HepG2 (cell line): Measurements from ENCODE around the gene EIF4G1. TPM values are rescaled to one million over a fixed set of nuclear protein-coding genes. Genes with fewer than 3 reads are reported as not detected.

Experiments
- ATAC-seq: fragments of 200-7000 bp; cut with Tn5 transposase; 3 replicates; pipeline ENCODE4 v1.9.1; 2020; ENCODE audit warnings: mild to moderate bottlenecking, moderate library complexity
- BruUV-seq: library from RNA; stranded (reverse); fragments of 400-500 nt; replicated peaks from 2 replicates; lab custom pipeline; 2021; lab: Mats Ljungman, UMichigan
- CTCF ChIA-PET: fragments of 300-600 bp; formaldehyde crosslinking; extraction: SDS; loops from one replicate; lab custom pipeline; 2021; ENCODE audit warnings: low total read pairs, inconsistent platforms, low intra/inter-chr PET ratio; lab: Yijun Ruan, JAX
- POLR2A ChIA-PET: fragments of 350-600 bp; sonication (Branson Sonifier 250); formaldehyde crosslinking; loops from one replicate; lab custom pipeline; 2020; ENCODE audit warnings: antibody characterized with exemption, inconsistent platforms; lab: Yijun Ruan, JAX
- DNase-seq: peaks from one replicate; pipeline ENCODE4 v3.0.0-alpha.2; 2015; ENCODE audit warnings: low spot score
- FAIRE-seq: peaks from 3 replicates; lab custom pipeline; 2011; peaks lifted over from hg19 to GRCh38; lab: Jason Lieb, UNC
- H2AFZ ChIP-seq: one replicate; pipeline ENCODE4 v1.6.1; 2011; ENCODE audit warnings: low read length, inconsistent platforms
- H3K27ac ChIP-seq: fragments of 300-600 bp; 3 replicates; pipeline ENCODE4 v1.8.0; 2011; ENCODE audit warnings: mixed run types, mild to moderate bottlenecking, mixed read lengths, low read length, inconsistent platforms; ENCODE audit not compliant: insufficient read depth; ENCODE audit errors: extremely low read length
- H3K27me3 ChIP-seq, 2 experiments: fragments of 200-600 bp in 1 of 2; 2 replicates in 1 of 2; 3 replicates in 1 of 2; pipeline versions ENCODE4 v1.6.0 to v1.8.0; 2011; ENCODE audit warnings: low read length in 2 of 2, mild to moderate bottlenecking in 2 of 2, moderate library complexity in 2 of 2, inconsistent platforms in 1 of 2; ENCODE audit not compliant: insufficient read depth in 2 of 2, control insufficient read depth in 1 of 2
- H3K36me3 ChIP-seq, 2 experiments: fragments of 200-600 bp in 1 of 2; replicated peaks in 1 of 2; 2 replicates in 1 of 2; 3 replicates in 1 of 2; pipeline versions ENCODE4 v1.5.1 to v1.8.0; 2011; ENCODE audit warnings: low read length in 2 of 2, inconsistent platforms in 1 of 2; ENCODE audit not compliant: insufficient read depth in 2 of 2, control insufficient read depth in 1 of 2
- H3K4me1 ChIP-seq: 2 replicates; pipeline ENCODE4 v1.5.1; 2012; ENCODE audit warnings: low read length, inconsistent platforms; ENCODE audit not compliant: insufficient read depth
- H3K4me2 ChIP-seq: 2 replicates; pipeline ENCODE4 v1.6.0; 2011; ENCODE audit warnings: low read depth, low read length, inconsistent platforms
- H3K4me3 ChIP-seq, 3 experiments: fragments of 200-600 bp in 1 of 3; sonication (generic), shearing (Covaris generic) in 1 of 3; replicated peaks in 1 of 3; 2 replicates each; pipeline ENCODE4 v1.5.1; 2011 to 2016; ENCODE audit warnings: low read length in 3 of 3, inconsistent platforms in 2 of 3, low read depth in 2 of 3, mild to moderate bottlenecking in 2 of 3, control low read depth in 1 of 3, mixed read lengths in 1 of 3; ENCODE audit not compliant: insufficient read depth in 1 of 3
- H3K79me2 ChIP-seq: one replicate; pipeline ENCODE4 v1.6.1; 2011; ENCODE audit warnings: low read length, inconsistent platforms; ENCODE audit not compliant: insufficient read depth
- H3K9ac ChIP-seq: 2 replicates; pipeline ENCODE4 v1.6.0; 2011; ENCODE audit warnings: mild to moderate bottlenecking, low read depth, low read length, inconsistent platforms; ENCODE audit not compliant: insufficient read depth
- H3K9me3 ChIP-seq: 2 replicates; pipeline ENCODE4 v1.5.1; 2012; ENCODE audit warnings: mild to moderate bottlenecking, low read length
- H4K20me1 ChIP-seq: 2 replicates; pipeline ENCODE4 v1.6.0; 2011; ENCODE audit warnings: inconsistent platforms, mild to moderate bottlenecking, low read length, moderate library complexity; ENCODE audit not compliant: insufficient read depth
- HNF4A ChIP-seq: sonication (generic); formaldehyde crosslinking; IDR thresholded peaks from 2 replicates; pipeline ENCODE4 v1.4.0; 2020; ENCODE audit warnings: missing genetic modification reagents
- MIER3 ChIP-seq: IDR thresholded peaks from 2 replicates; pipeline ENCODE4 v1.6.1; 2016; ENCODE audit warnings: missing compliant biosample characterization, borderline replicate concordance
- PCBP1 ChIP-seq: fragments of 200-400 bp; formaldehyde crosslinking; IDR thresholded peaks from 2 replicates; pipeline ENCODE4 v1.6.1; 2017; ENCODE audit warnings: mild to moderate bottlenecking, low read depth, low read length, borderline replicate concordance
- SPEN ChIP-seq: sonication (generic); formaldehyde crosslinking; IDR thresholded peaks from 2 replicates; pipeline ENCODE4 v1.5.1; 2020; ENCODE audit warnings: low read depth, mild to moderate bottlenecking, missing genetic modification reagents
- ZFP82 ChIP-seq: sonication (generic); formaldehyde crosslinking; IDR thresholded peaks from 2 replicates; pipeline ENCODE4 v1.5.1; 2020; ENCODE audit warnings: mild to moderate bottlenecking, missing genetic modification reagents, borderline replicate concordance
- ZNF232 ChIP-seq: sonication (generic); formaldehyde crosslinking; IDR thresholded peaks from 2 replicates; pipeline ENCODE4 v1.4.0; 2020; ENCODE audit warnings: missing genetic modification reagents, borderline replicate concordance
- ZNF24 ChIP-seq: fragments of 450-650 bp; IDR thresholded peaks from 2 replicates; pipeline ENCODE4 v1.6.1; 2017; ENCODE audit warnings: antibody characterized with exemption, mild to moderate bottlenecking
- ZNF619 ChIP-seq: sonication (generic); formaldehyde crosslinking; IDR thresholded peaks from 2 replicates; pipeline ENCODE4 v1.4.0; 2020; ENCODE audit warnings: mild to moderate bottlenecking, missing genetic modification reagents
- ZNF703 ChIP-seq: sonication (generic); formaldehyde crosslinking; IDR thresholded peaks from 2 replicates; pipeline ENCODE4 v1.5.1; 2020; ENCODE audit warnings: missing genetic modification reagents, mild to moderate bottlenecking, moderate library complexity, borderline replicate concordance
- ZNF724P ChIP-seq: sonication (generic); formaldehyde crosslinking; IDR thresholded peaks from 2 replicates; pipeline ENCODE4 v1.8.0; 2022; ENCODE audit warnings: missing genetic modification reagents, borderline replicate concordance
- ZNF83 ChIP-seq: sonication (generic); formaldehyde crosslinking; IDR thresholded peaks from 2 replicates; pipeline ENCODE4 v1.4.0; 2020; ENCODE audit warnings: missing genetic modification reagents, mild to moderate bottlenecking, borderline replicate concordance
- ZNF841 ChIP-seq: sonication (generic); formaldehyde crosslinking; IDR thresholded peaks from 2 replicates; pipeline ENCODE4 v1.8.1; 2023; ENCODE audit warnings: missing genetic modification reagents, borderline replicate concordance
- WGBS: methylation state at CpG from one replicate; pipeline ENCODE4 v1.1.6; 2017; ENCODE audit warnings: low lambda C conversion rate; 5-methylcytosine and 5-hydroxymethylcytosine counted together
- in situ Hi-C: cut with HindIII; loops from 2 replicates; pipeline ENCODE4 v1.10.0; 2017; ENCODE audit warnings: low pct_unique_long_range_greater_than_20kb; ENCODE audit not compliant: extremely low pct_ligation_motif_present
- intact Hi-C: fragments of 100-400 bp; cut with micrococcal nuclease; formaldehyde crosslinking; loops from one replicate; pipeline ENCODE4 v1.10.0; 2022; ENCODE audit not compliant: unreplicated experiment
- polyA plus RNA-seq, 8 experiments: library from polyadenylated mRNA; depleted of rRNA in 3 of 8; stranded (reverse) in 7 of 8; unstranded in 1 of 8; fragments of >200 nt; fragmentation: Illumina TruSeq in 4 of 8; extraction: Trizol in 4 of 8; gene quantifications; 2 replicates each; pipeline versions ENCODE4 v1.2.1 to v1.2.3, GENCODE V29; 2011 to 2016; ENCODE audit warnings: low read depth in 4 of 8, missing spikeins in 1 of 8, mixed read lengths in 1 of 8; ENCODE audit not compliant: insufficient read depth in 1 of 8
- total RNA-seq, 5 experiments: library from RNA; depleted of rRNA; stranded (reverse); fragments of >200 nt; fragmentation: Illumina TruSeq; extraction: Trizol; gene quantifications; 2 replicates each; pipeline ENCODE4 v1.2.3, GENCODE V29; 2016; ENCODE audit warnings: low read depth in 1 of 5
- TF ChIP-seq, protein P1 (sequence below): sonication (generic); formaldehyde crosslinking; IDR thresholded peaks from 2 replicates; pipeline ENCODE4 v1.8.0; 2022; ENCODE audit warnings: mild to moderate bottlenecking, missing genetic modification reagents, moderate library complexity
- TF ChIP-seq, protein P2 (sequence below): sonication (generic); formaldehyde crosslinking; IDR thresholded peaks from 2 replicates; pipeline ENCODE4 v1.5.0; 2020; ENCODE audit warnings: mild to moderate bottlenecking, missing genetic modification reagents

EIF4G1 gene
- total and polyA plus RNA-seq, 2 of the 13 experiments (the other 11 are each of a cell fraction or from before 2014, with no cell fraction given), result 208 to 213 TPM

DNA sequence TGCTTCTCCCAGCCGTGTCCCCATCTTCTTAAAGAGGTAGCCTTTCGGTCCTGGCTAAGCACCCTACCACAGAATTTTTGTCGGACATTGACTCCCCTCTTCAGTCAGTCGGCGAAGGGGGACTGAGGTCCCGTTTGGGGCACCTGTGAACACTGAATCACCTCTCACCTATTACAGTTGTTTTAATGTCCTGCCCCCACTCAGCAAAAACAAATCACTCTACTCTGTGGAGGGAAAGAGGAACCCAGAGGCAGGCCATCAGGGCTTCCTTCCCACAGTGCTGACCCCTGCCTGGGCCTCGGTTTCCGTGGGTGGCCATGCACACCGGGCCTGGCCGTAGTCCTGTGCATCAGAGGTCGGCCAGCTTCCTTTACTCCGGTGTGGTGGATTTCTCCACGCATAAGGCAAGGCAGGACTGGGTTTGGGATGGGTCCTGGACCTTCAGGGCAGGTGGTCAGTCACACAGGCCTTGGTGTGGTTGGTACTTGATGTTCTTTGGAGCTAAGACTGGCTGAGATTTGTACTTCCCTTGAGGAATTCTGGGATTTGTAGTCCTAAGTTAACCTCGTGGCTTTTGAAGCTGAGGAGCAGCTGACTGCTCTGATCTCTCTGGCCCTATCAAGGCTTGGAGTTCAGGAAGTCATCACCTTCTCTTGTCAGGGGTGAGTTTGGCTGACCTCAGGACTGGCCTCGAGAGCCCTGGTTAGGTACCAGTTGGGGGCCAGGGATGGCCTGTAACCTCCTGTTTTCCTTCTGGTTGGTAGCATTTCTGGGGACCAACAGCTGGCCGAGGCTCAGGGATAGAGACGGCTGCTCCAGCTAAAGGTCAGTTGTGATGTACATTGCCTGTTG, 22.4 kb downstream of the EIF4G1 start (continued):
- TF ChIP-seq ZNF619, result 0 out of 2 replicates have a peak, but pooled peaks have one; percentile 25
- TF ChIP-seq, all 625 proteins: peak for 47

DNA sequence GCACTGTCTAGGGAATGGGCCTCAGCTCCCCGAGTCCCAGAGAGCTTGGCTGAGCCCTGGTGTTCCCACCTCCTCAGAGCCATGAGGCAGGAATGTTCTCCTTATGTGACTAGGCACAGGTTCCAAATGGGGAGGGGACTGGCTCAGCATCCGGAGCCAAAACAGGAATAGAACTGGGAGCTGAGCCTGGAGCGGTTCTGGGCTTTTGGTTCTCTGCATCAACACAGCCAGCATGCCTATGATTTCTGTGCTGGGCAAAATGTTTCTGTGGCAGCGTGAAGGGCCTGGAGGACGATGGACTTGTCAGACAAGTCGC, 23.0 kb downstream of the EIF4G1 start, which contains the start of gene FAM131A:
TSS of gene FAM131A (plus strand) at position 202 of the 316 bp plus-strand sequence. CDS start at position 233, 31 bp downstream.
- in situ Hi-C loops, result no loop called here

DNA sequence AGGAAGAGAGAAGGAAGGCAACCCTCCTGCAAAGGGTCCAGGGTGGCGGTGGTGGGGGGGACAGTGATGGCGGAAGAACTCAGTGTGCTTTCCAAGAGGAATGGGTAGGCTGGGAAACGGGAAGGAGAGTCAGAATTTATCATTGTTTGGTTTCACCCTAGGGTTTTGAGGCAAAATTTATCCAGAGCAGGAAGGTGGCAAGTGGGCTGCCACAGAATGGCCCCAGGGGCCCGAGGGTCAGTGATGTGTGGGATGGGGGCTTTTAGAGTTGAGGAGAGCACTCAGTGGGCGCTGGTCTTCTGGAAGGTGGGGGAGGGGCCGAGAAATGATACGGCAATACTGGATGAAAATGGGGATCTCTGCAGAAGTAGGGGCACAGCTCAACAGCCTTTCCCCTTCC, 23.6 kb downstream of the EIF4G1 start:
- Histone ChIP-seq H3K79me2 (peaks cover 14% of the 10 kb centered on the region), H3K4me2 (no peak overlapping the region), H3K36me3 (peaks cover 17 to 32% of the 10 kb centered on the region in 2 experiments), H3K9ac (no peak overlapping the region), H3K9me3 (no peaks in the 10 kb centered on the region), H3K27ac (no peak overlapping the region), H3K4me3 (no peak overlapping the region), H2AFZ (no peak overlapping the region), H3K4me1 (peaks cover 18% of the 10 kb centered on the region), H3K27me3 (no peaks in the 10 kb centered on the region; a peak in 1 of 5 replicates), H4K20me1 (peaks cover 19% of the 10 kb centered on the region; the same call in 1 of the 2 replicates)
- POLR2A ChIA-PET, result interaction anchor here (1.4 to 1.9 kb wide), 2 partner anchors 8 to 24 kb away, joined by 6 to 10 read pairs; partner anchors contain the start of genes CLCN2 and POLR2H
- no TSS peak for BruUV-seq
- CTCF ChIA-PET, result no interaction called here
- intact Hi-C loops (no loop called here), in situ Hi-C loops (no loop called here)
- no peak for FAIRE-seq
- no peak for DNase-seq
- 86% methylated on average over 7 of the region's 7 CpGs for WGBS
- ATAC-seq, result no peak
- TF ChIP-seq ZNF24, result no peak
- TF ChIP-seq ZNF841 (CRISPR knock-in tag), result no peak
- TF ChIP-seq, protein P1, sequence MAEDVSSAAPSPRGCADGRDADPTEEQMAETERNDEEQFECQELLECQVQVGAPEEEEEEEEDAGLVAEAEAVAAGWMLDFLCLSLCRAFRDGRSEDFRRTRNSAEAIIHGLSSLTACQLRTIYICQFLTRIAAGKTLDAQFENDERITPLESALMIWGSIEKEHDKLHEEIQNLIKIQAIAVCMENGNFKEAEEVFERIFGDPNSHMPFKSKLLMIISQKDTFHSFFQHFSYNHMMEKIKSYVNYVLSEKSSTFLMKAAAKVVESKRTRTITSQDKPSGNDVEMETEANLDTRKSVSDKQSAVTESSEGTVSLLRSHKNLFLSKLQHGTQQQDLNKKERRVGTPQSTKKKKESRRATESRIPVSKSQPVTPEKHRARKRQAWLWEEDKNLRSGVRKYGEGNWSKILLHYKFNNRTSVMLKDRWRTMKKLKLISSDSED (CRISPR knock-in tag), result no peak
- TF ChIP-seq ZNF232 (CRISPR knock-in tag), result no peak
- no peak for TF ChIP-seq HNF4A
- TF ChIP-seq, protein P2, sequence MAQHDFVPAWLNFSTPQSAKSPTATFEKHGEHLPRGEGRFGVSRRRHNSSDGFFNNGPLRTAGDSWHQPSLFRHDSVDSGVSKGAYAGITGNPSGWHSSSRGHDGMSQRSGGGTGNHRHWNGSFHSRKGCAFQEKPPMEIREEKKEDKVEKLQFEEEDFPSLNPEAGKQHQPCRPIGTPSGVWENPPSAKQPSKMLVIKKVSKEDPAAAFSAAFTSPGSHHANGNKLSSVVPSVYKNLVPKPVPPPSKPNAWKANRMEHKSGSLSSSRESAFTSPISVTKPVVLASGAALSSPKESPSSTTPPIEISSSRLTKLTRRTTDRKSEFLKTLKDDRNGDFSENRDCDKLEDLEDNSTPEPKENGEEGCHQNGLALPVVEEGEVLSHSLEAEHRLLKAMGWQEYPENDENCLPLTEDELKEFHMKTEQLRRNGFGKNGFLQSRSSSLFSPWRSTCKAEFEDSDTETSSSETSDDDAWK (CRISPR knock-in tag), result no peak
- no peak for TF ChIP-seq PCBP1
- TF ChIP-seq MIER3, result no peak
- TF ChIP-seq ZNF83 (CRISPR knock-in tag), result no peak

More for the DNA sequence above, 23.0 kb downstream of the EIF4G1 start, which contains the start of gene FAM131A:
- ChIA-PET CTCF (no interaction called here), POLR2A (interaction anchor here (0.7 to 1.9 kb wide), 7 partner anchors 8 to 182 kb away, joined by 3 to 10 read pairs (median 5); partner anchors contain the start of genes CLCN2, DVL3 and POLR2H)
- Histone ChIP-seq H3K9me3 (no peaks in the 10 kb centered on the region), H3K4me1 (peaks cover 18% of the 10 kb centered on the region), H3K9ac (peak within 1 kb of the TSS; percentile 91), H3K4me2 (peak within 1 kb of the TSS; percentile 94), H4K20me1 (peaks cover 19% of the 10 kb centered on the region; the same call in 1 of the 2 replicates), H3K27me3 (no peaks in the 10 kb centered on the region; a peak in 1 of 5 replicates), H3K27ac (peak within 1 kb of the TSS; percentile 84), H2AFZ (no peak within 1 kb of the TSS), H3K4me3 (peak within 1 kb of the TSS; percentile 67 to 94 (median 80)), H3K36me3 (peaks cover 17 to 33% of the 10 kb centered on the region in 2 experiments), H3K79me2 (peaks cover 14% of the 10 kb centered on the region)
- intact Hi-C loops, result no loop called here
- TF ChIP-seq ZFP82 (CRISPR knock-in tag) (0 out of 2 replicates have a peak, but pooled peaks have one; percentile 7), ZNF724P (CRISPR knock-in tag) (0 out of 2 replicates have a peak, but pooled peaks have one; percentile 6), ZNF703 (CRISPR knock-in tag) (no peak), SPEN (0 out of 2 replicates have a peak, but pooled peaks have one; percentile 8)
- ATAC-seq (no peak), FAIRE-seq (no peak), DNase-seq (no peak)
- no TSS peak for BruUV-seq
- WGBS, result 92% methylated on average over 5 of the region's 6 CpGs
